Subcutaneous abdominal adipose tissue (tissue), 5 donors: ENCODE data around the gene FAN1.
A peak's percentile ranks its signal among the peaks of the same experiment; 100 is the strongest.
"Not testable (repeated sequence)": the region's sequence is repeated elsewhere in the genome, so short reads cannot be mapped to it uniquely, and the experiment has no call there.

Experiments
- H3K27ac ChIP-seq: one replicate; pipeline ENCODE4 v1.7.0; 2013; ENCODE audit warnings: low read depth, mild to moderate bottlenecking, inconsistent platforms, low read length, moderate library complexity
- H3K27me3 ChIP-seq, 5 donors: one replicate each; pipeline ENCODE4 v1.7.0; 2013; ENCODE audit warnings: low read length in 5 of 5, inconsistent platforms in 1 of 5; ENCODE audit not compliant: control insufficient read depth in 5 of 5, insufficient read depth in 4 of 5
- H3K36me3 ChIP-seq, 5 donors: one replicate each; pipeline ENCODE4 v1.7.0; 2013; ENCODE audit warnings: low read length in 5 of 5; ENCODE audit not compliant: control insufficient read depth in 5 of 5, insufficient read depth in 5 of 5
- H3K4me1 ChIP-seq, 5 donors: one replicate each; pipeline ENCODE4 v1.7.0; 2013; ENCODE audit warnings: low read length in 5 of 5, mild to moderate bottlenecking in 3 of 5, moderate library complexity in 1 of 5; ENCODE audit not compliant: control insufficient read depth in 5 of 5, insufficient read depth in 5 of 5
- H3K4me3 ChIP-seq, 5 donors: one replicate each; pipeline ENCODE4 v1.7.0; 2013; ENCODE audit warnings: low read length in 5 of 5, low read depth in 1 of 5
- H3K9ac ChIP-seq, 5 donors: one replicate each; pipeline ENCODE4 v1.7.0; 2013; ENCODE audit warnings: low read length in 5 of 5, mild to moderate bottlenecking in 4 of 5, moderate library complexity in 3 of 5
- H3K9me3 ChIP-seq, 5 donors: one replicate each; pipeline ENCODE4 v1.7.0; 2013; ENCODE audit warnings: low read length in 5 of 5; ENCODE audit not compliant: control insufficient read depth in 5 of 5
- donor health status: healthy.
- donor health status: healthy.
- donor health status: healthy.
- donor health status: healthy.
- donor health status: healthy.

Gene FAN1

DNA sequence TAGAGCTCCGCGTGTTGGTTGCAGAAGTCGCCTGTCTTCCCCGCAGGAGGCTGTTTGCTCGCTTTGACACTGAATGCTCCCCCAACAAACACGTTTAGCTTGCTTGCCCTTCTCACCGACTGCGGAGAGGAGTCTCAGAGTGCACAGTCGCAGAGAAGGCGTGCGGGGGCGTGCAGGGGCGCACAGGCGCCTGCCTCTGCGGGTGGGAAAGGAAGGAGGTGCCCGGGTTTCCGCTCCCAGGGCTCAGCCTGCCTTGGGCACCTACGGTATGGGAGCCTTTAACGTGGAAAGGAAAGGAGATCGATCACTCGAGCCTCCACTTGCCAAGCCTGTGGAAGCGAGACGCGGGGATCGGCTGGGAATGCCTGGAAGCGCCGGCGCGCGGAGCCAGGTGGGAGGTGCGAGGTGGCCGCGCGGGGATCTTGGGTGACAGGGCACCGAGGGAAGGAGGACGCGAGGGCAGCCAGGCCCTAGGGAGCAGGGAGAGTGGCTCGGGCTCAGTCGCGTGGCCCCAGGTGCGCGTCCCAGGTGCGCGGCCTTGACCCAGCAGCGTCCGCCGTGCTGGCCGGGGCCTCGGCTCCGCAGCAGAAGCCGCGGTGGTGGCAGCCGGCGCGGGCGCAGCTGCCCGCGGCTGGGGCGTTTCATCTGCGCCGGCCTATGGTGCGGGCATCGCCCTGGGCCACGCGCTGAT is at the start of gene FAN1:
TSS of gene FAN1 (plus strand) at position 419 of the 691 bp plus-strand sequence. CDS start 749 bp downstream, outside the sequence.
- no peaks in the 10 kb centered on the region for H3K9me3 ChIP-seq
- peaks cover 0 to 17% (median 13%) of the 10 kb centered on the region in 5 donors for H3K4me1 ChIP-seq
- H3K9ac ChIP-seq = peak within 1 kb of the TSS; percentile 66 to 95 (median 79)
- H3K27me3 ChIP-seq = no peaks in the 10 kb centered on the region
- H3K4me3 ChIP-seq = peak within 1 kb of the TSS; percentile 80 to 97 (median 96)
- peaks cover 0 to 5% (median 4%) of the 10 kb centered on the region in 5 donors for H3K36me3 ChIP-seq
- peak within 1 kb of the TSS; percentile 49 for H3K27ac ChIP-seq

DNA sequence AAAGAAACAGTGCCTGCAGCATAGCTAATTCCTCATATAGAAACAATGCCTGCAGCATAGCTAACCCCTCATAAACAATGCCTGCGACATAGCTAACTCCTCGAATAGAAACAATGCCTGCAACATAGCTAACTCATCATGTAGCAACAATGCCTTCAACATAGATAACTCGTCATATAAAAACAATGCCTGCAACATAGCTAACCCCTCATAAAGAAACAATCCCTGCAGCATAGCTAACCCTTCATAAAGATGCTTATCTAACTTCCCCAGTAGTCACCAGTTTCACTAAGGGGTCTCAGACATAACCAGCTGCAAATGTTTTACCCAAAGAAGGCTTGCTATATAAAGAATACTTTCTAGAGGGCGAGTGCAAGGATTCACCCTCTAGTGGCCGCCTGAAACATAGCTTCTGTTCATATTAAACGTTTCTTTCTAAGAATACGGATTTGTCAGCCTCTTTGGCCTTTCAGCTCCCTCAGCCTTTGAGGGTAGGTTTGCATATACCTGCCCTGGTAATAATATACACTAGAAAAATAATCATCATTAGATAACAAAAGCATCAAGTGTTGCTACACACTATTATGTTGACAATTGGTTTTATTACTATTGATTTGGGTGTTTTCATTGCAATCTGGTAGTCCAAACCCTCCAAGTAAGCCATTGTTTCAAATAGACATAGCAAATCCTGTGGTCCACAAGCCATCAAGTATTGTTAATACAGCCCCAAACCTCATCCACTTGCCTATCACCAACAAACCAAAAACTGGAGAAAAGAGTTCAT is 44.4 kb upstream of the FAN1 start:
- Histone ChIP-seq H3K9me3 (no peaks in the 10 kb centered on the region), H3K27me3 (no peaks in the 10 kb centered on the region), H3K36me3 (no peaks in the 10 kb centered on the region), H3K27ac (no peak overlapping the region), H3K9ac (no peak overlapping the region), H3K4me1 (no peaks in the 10 kb centered on the region), H3K4me3 (no peak overlapping the region)

DNA sequence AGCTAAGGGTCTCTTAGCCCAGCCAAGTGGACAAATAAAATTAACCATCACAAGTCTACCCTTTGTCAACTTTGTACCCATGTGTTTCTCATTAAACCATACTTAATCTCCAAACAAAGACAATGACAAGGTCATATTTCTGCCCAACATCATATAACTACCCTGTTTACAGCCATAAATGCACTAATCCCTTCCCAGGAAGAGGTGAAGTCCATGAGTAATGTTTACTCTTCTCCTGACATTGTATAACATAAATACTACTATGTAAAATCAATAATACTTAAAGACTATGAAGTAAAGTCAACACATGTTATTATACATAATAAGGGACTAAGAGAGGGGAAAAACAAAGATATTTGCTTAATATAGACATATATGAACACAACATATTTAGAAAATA is 38.5 kb upstream of the FAN1 start:
- Histone ChIP-seq H3K9me3 (no peaks in the 10 kb centered on the region), H3K36me3 (no peaks in the 10 kb centered on the region), H3K4me1 (no peaks in the 10 kb centered on the region), H3K27ac (no peak overlapping the region), H3K27me3 (no peaks in the 10 kb centered on the region), H3K9ac (no peak overlapping the region), H3K4me3 (no peak overlapping the region)

DNA sequence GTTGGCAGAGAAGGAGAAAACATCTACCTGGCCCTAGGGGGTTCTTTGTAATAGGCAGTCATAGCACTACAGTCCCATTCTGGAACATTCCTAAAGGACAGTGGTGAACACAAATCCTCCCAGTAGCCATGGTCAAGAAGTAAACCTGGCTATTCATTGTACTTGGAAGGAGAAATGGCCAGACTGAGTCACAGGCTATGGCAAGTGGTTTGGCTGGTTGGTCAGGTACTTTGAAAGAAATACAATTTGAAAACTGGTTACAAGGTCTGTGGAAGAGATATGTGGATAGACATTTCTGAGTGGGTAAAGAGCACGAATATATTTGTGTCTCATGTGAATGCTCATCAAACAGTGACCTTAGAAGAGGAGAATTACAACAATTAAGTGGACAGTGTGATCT is 33.0 kb upstream of the FAN1 start:
- Histone ChIP-seq H3K27me3 (no peaks in the 10 kb centered on the region), H3K9ac (no peak overlapping the region), H3K27ac (no peak overlapping the region), H3K9me3 (no peaks in the 10 kb centered on the region), H3K4me3 (no peak overlapping the region), H3K4me1 (no peaks in the 10 kb centered on the region), H3K36me3 (no peaks in the 10 kb centered on the region)

DNA sequence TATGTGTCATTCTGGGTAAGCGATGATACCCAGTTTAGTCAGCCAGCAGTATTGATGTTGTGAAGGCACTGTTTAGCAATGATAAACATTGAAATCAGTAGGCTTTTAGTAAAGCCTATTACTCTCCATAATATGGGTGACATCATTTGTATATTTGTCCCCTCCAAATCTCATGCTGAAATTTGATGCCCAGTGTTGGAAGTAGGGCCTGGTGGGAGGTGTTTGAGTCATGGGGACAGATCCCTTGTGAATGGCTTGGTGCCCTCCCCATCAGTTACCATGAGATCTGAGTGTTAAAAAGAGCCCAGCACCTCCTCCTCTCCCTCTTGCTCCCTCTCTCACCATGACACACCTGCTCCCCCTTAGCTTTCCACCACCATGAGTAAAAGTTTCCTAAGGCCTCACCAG is 31.4 kb upstream of the FAN1 start:
- H3K4me3 ChIP-seq = no peak overlapping the region
- no peak overlapping the region for H3K27ac ChIP-seq
- no peaks in the 10 kb centered on the region for H3K4me1 ChIP-seq
- H3K9me3 ChIP-seq = no peaks in the 10 kb centered on the region
- no peaks in the 10 kb centered on the region for H3K27me3 ChIP-seq
- H3K36me3 ChIP-seq = no peaks in the 10 kb centered on the region
- H3K9ac ChIP-seq = no peak overlapping the region

DNA sequence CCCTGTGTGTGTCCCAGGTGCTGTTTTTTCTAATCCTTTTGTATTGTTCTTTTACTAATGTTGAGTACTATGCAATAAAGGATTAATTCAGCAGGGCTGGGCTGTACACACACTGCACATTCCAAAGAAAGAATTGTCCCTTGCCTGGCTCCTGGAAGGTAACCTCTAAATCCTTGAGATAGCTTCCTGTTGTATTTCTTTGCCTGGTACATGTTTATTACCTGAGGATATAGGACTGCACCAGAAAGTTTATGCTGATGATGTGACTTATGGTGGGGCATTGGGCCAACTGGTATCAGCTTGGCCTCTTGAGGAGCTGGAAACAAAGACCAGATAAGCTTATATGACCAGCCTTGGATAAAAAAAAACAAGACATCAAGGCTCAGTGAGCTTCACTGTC is 26.6 kb upstream of the FAN1 start:
- peaks cover 0 to 3% (median 0%) of the 10 kb centered on the region in 5 donors for H3K27me3 ChIP-seq
- H3K4me3 ChIP-seq = no peak overlapping the region
- no peaks in the 10 kb centered on the region for H3K36me3 ChIP-seq
- no peaks in the 10 kb centered on the region for H3K4me1 ChIP-seq
- no peak overlapping the region for H3K9ac ChIP-seq
- no peak overlapping the region for H3K27ac ChIP-seq
- H3K9me3 ChIP-seq = no peaks in the 10 kb centered on the region

DNA sequence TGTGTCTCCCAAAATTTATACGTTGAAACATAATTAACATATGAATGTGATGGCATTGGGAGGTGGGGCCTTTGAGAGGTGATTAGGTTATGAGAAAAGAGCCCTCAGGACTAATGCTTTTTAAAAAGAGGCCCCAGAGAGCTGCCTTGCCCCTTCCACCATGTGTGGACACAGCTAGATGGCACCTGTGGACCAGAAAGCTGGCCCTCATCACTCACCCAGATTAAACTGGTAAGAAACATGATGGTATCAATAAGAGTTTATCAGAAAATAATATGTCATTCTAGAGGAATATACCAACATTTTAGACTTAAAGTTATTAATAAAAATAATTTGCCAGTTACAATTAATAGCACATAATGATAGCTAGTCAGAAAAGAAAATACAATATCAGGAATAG is 25.2 kb upstream of the FAN1 start:
- H3K9me3 ChIP-seq = no peaks in the 10 kb centered on the region
- no peaks in the 10 kb centered on the region for H3K36me3 ChIP-seq
- H3K9ac ChIP-seq = no peak overlapping the region
- H3K27ac ChIP-seq = no peak overlapping the region
- no peaks in the 10 kb centered on the region for H3K4me1 ChIP-seq
- H3K27me3 ChIP-seq = peaks cover 0 to 6% (median 0%) of the 10 kb centered on the region in 5 donors
- no peak overlapping the region for H3K4me3 ChIP-seq

DNA sequence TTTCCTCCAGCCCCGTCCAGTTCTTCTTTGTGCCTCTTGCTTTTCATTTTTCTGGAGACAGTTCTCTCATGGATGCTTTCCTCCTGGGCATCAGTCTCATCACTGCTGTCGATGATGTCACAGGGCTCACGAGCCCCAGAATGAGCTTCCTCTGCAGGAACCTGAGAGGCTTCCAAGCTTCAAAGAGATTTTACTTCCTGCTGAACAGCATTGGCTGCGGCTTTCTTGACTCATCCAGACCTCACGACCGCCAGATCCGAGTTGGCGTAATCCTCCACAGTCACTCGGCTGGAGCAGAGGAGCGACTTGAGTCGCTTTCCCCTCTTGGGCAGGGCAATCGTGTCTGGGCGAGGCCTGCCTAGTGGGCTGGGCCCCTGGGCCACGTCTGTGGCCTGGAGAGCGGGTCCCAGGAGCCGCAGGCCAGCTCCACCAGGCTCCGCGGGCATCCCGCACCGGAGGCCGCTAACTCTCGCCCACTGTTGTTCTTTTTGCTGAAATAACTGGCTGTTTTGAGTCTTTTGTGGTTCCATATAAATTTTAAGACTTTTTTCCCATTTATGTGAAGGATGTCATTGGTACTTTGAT is 20.8 kb upstream of the FAN1 start:
- Histone ChIP-seq H3K27ac (no peak overlapping the region), H3K9ac (no peak overlapping the region), H3K9me3 (no peaks in the 10 kb centered on the region), H3K4me3 (no peak overlapping the region), H3K36me3 (no peaks in the 10 kb centered on the region), H3K4me1 (no peaks in the 10 kb centered on the region), H3K27me3 (peaks cover 0 to 6% (median 0%) of the 10 kb centered on the region in 5 donors)

DNA sequence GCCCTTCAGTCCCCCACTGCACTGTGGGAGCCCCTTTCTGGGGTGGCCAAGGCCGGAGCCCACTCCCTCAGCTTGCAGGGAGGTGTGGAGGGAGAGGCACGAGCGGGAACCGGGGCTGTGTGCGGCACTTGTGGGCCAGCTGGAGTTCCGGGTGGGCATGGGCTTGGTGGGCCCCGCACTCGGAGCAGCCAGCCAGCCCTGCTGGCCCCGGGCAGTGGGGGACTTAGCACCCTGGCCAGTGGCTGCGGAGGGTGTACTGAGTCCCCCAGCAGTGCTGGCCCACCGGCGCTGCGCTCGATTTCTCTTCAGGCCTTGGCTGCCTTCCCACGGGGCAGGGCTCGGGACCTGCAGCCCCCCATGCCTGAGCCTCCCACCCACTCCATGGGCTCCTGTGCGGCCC is 20.0 kb upstream of the FAN1 start:
- H3K9ac ChIP-seq, H3K4me1 ChIP-seq, H3K9me3 ChIP-seq: not testable (repeated sequence)

DNA sequence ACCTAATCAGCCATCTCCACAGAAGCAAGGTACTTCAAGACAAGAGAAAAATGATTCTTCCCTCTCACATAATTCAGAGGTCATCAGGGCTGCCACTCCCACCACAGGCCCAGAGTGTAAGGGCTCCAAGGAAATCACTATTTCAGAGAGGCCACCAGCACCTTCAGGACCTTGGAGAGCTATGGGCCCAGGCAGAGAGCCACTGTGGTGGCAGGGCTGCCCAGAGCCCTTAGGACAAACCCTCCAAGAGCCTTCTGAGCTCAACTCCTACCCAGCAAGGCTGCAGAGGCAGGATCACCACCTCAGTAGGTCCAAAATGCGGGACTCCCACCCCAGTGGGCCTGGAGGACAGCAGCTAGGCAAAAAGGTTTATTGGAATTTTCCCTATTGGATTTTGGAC is 17.9 kb upstream of the FAN1 start:
- Histone ChIP-seq H3K9me3 (no peaks in the 10 kb centered on the region), H3K36me3 (no peaks in the 10 kb centered on the region), H3K27me3 (peaks cover 0 to 6% (median 0%) of the 10 kb centered on the region in 5 donors), H3K4me3 (no peak overlapping the region), H3K9ac (no peak overlapping the region), H3K4me1 (no peaks in the 10 kb centered on the region), H3K27ac (no peak overlapping the region)

More for the DNA sequence above, 20.0 kb upstream of the FAN1 start:
- not testable (repeated sequence) for H3K36me3 ChIP-seq, H3K27me3 ChIP-seq, H3K4me3 ChIP-seq, H3K27ac ChIP-seq
